ENCODE results near the gene MMP11.

The MMP11 gene

GRCh38 chr22:23828800-23829680 is 56.4 kb downstream of the MMP11 start:
- no peak for DNase-seq (ENCODE audit: low read depth in 2 of 2, low spot score in 1 of 2)

GRCh38 chr22:23829845-23830372 is 57.3 kb downstream of the MMP11 start:
- DNase-seq (ENCODE audit: low read depth in 2 of 2, low spot score in 1 of 2): no peak

- no peak for DNase-seq (ENCODE audit: low read depth in 2 of 2, low spot score in 1 of 2)
Observed at GRCh38 chr22:23831261-23831660, 58.6 kb downstream of the MMP11 start.

GRCh38 chr22:23831781-23832180 is 59.1 kb downstream of the MMP11 start:
- no peak for DNase-seq (ENCODE audit: low read depth in 2 of 2, low spot score in 1 of 2)

GRCh38 chr22:23832226-23833016 is 59.8 kb downstream of the MMP11 start:
- DNase-seq (ENCODE audit: low read depth in 2 of 2, low spot score in 1 of 2): no peak

GRCh38 chr22:23833017-23833751 is 60.5 kb downstream of the MMP11 start:
- DNase-seq (ENCODE audit: low read depth in 2 of 2, low spot score in 1 of 2): no peak

All from stimulated activated CD8-positive, alpha-beta memory T cell treated with anti-CD3 and anti-CD28 coated beads, Interleukin-4, amount 100 ng/mL, for 1 hour (primary cell).